Peyer's patch (tissue), 4 donors: ENCODE results near the gene OR9Q1. TPM values are rescaled to one million over a fixed set of nuclear protein-coding genes. Genes with fewer than 3 reads are reported as not detected.
"Not testable (repeated sequence)": the region's sequence is repeated elsewhere in the genome, so short reads cannot be mapped to it uniquely, and the experiment has no call there.

Experiments used
- DNase-seq, 3 donors: peaks; one replicate each; pipeline ENCODE4 v3.0.0-alpha.2; 2017 to 2019
- H3K27ac ChIP-seq, 4 donors: fragments of 200-600 bp; sonication (generic); one replicate each; pipeline ENCODE4 v1.5.1; 2016 to 2019
- H3K27me3 ChIP-seq, 2 donors: fragments of 200-600 bp; sonication (generic); one replicate each; pipeline ENCODE4 v1.5.1; 2019
- H3K36me3 ChIP-seq, 3 donors: fragments of 200-600 bp; sonication (generic); one replicate each; pipeline ENCODE4 v1.5.1; 2016 to 2019
- H3K4me1 ChIP-seq, 4 donors: fragments of 200-600 bp; sonication (generic); one replicate each; pipeline ENCODE4 v1.5.1; 2016 to 2019
- H3K4me3 ChIP-seq, 4 donors: fragments of 200-600 bp; sonication (generic); 1 replicate in 3 of 4; 2 replicates in 1 of 4; pipeline ENCODE4 v1.5.1; 2016 to 2019; ENCODE audit warnings: mild to moderate bottlenecking in 1 of 4
- H3K9me3 ChIP-seq, 4 donors: fragments of 200-600 bp; sonication (generic); one replicate each; pipeline ENCODE4 v1.5.1; 2016 to 2019; ENCODE audit warnings: mild to moderate bottlenecking in 1 of 4
- CTCF ChIP-seq, 6 experiments: fragments of 450-650 bp in 4 of 6; fragments of 200-600 bp in 2 of 6; sonication (generic) in 1 of 6; IDR thresholded peaks; one replicate each; pipeline ENCODE4 v1.5.1; 2017 to 2019; ENCODE audit warnings: antibody characterized with exemption in 6 of 6, mild to moderate bottlenecking in 3 of 6, moderate library complexity in 1 of 6
- POLR2A ChIP-seq, 2 donors: fragments of 450-650 bp; IDR thresholded peaks; one replicate each; pipeline ENCODE4 v1.5.1; 2017; ENCODE audit warnings: antibody characterized with exemption in 2 of 2, mild to moderate bottlenecking in 2 of 2, moderate library complexity in 2 of 2
- total RNA-seq, 4 donors: library from RNA; depleted of rRNA; stranded (reverse); fragments of >200 nt; gene quantifications; one replicate each; pipeline ENCODE4 v1.1.0, GENCODE V29; 2016

The OR9Q1 gene
- total RNA-seq, 4 donors from 2014 or later: not detected

GRCh38 chr11:58192229-58192628 lies 168.5 kb downstream of the OR9Q1 start:
- H3K9me3 ChIP-seq: no peaks in the 10 kb centered on the region
- peaks cover 0 to 12% (median 5%) of the 10 kb centered on the region in 4 donors for H3K4me1 ChIP-seq
- peak in 2 of 3 donors; percentile 50 to 74 for DNase-seq
- H3K27me3 ChIP-seq: no peaks in the 10 kb centered on the region
- TF ChIP-seq CTCF (IDR thresholded peaks at IDR 0.05): peak in 3 of 6 experiments; percentile 16 to 36 (median 28)
- TF ChIP-seq POLR2A (IDR thresholded peaks at IDR 0.05): no peak
- no peaks in the 10 kb centered on the region for H3K36me3 ChIP-seq
- peak overlapping the region in 2 of 4 donors; percentile 77 to 88 for H3K27ac ChIP-seq
- H3K4me3 ChIP-seq: no peak overlapping the region

- H3K4me1 ChIP-seq: peaks cover 0 to 12% (median 5%) of the 10 kb centered on the region in 4 donors
- H3K36me3 ChIP-seq: no peaks in the 10 kb centered on the region
- peak overlapping the region in 3 of 4 donors; percentile 60 to 88 (median 77) for H3K27ac ChIP-seq
- H3K9me3 ChIP-seq: no peaks in the 10 kb centered on the region
- no peak overlapping the region for H3K4me3 ChIP-seq
- no peaks in the 10 kb centered on the region for H3K27me3 ChIP-seq
- TF ChIP-seq POLR2A (IDR thresholded peaks at IDR 0.05) (no peak), CTCF (IDR thresholded peaks at IDR 0.05) (no peak)
- peak in 1 of 3 donors; percentile 46 for DNase-seq
Observed at GRCh38 chr11:58193391-58193790, 169.7 kb downstream of the OR9Q1 start.

- Histone ChIP-seq H3K27ac (no peak overlapping the region), H3K27me3 (no peaks in the 10 kb centered on the region), H3K4me1 (peaks cover 0 to 10% (median 4%) of the 10 kb centered on the region in 4 donors), H3K36me3 (no peaks in the 10 kb centered on the region), H3K9me3 (no peaks in the 10 kb centered on the region), H3K4me3 (no peak overlapping the region)
- TF ChIP-seq POLR2A (IDR thresholded peaks at IDR 0.05) (no peak), CTCF (IDR thresholded peaks at IDR 0.05) (no peak)
- DNase-seq: no peak
Observed at GRCh38 chr11:58195939-58196338, 172.3 kb downstream of the OR9Q1 start.

GRCh38 chr11:58199271-58199670 lies 175.6 kb downstream of the OR9Q1 start:
- no peak for DNase-seq
- no peaks in the 10 kb centered on the region for H3K4me1 ChIP-seq
- no peaks in the 10 kb centered on the region for H3K9me3 ChIP-seq
- H3K27ac ChIP-seq: no peak overlapping the region
- no peak overlapping the region for H3K4me3 ChIP-seq
- H3K36me3 ChIP-seq: no peaks in the 10 kb centered on the region
- TF ChIP-seq POLR2A (IDR thresholded peaks at IDR 0.05) (no peak), CTCF (IDR thresholded peaks at IDR 0.05) (no peak)
- no peaks in the 10 kb centered on the region for H3K27me3 ChIP-seq

GRCh38 chr11:58204042-58204441 lies 180.4 kb downstream of the OR9Q1 start, which contains the start of gene OR1S2:
TSS of gene OR1S2 (minus strand) at chr11:58204142. CDS start at chr11:58204142, 0 bp downstream.
- no peak within 1 kb of the TSS for H3K4me3 ChIP-seq
- H3K4me1 ChIP-seq: no peaks in the 10 kb centered on the region
- H3K9me3 ChIP-seq: no peaks in the 10 kb centered on the region
- no peak within 1 kb of the TSS for H3K27ac ChIP-seq
- H3K27me3 ChIP-seq: no peaks in the 10 kb centered on the region
- no peaks in the 10 kb centered on the region for H3K36me3 ChIP-seq
- TF ChIP-seq POLR2A (IDR thresholded peaks at IDR 0.05) (no peak), CTCF (IDR thresholded peaks at IDR 0.05) (no peak)
- no peak for DNase-seq

- not testable (repeated sequence) for H3K4me1 ChIP-seq, H3K27me3 ChIP-seq, H3K4me3 ChIP-seq, DNase-seq, H3K27ac ChIP-seq, H3K36me3 ChIP-seq, H3K9me3 ChIP-seq
Observed at GRCh38 chr11:58212420-58212819, 188.7 kb downstream of the OR9Q1 start, which contains the start of gene OR1S1. TSS of gene OR1S1 (plus strand) at chr11:58212720.
